Parathyroid adenoma (tissue), 2 donors: ENCODE data around the gene CHST8.
A peak's percentile ranks its signal among the peaks of the same experiment; 100 is the strongest.

Experiments
- H2AFZ ChIP-seq: fragments of 300-600 bp; sonication (generic); one replicate; pipeline ENCODE4 v1.7.0; 2017; ENCODE audit warnings: antibody characterized with exemption, mild to moderate bottlenecking
- H3K27ac ChIP-seq: fragments of 300-600 bp; sonication (generic); one replicate; pipeline ENCODE4 v1.7.0; 2017
- H3K27me3 ChIP-seq: fragments of 300-600 bp; sonication (generic); one replicate; pipeline ENCODE4 v1.7.0; 2017; ENCODE audit warnings: low read length; ENCODE audit not compliant: control insufficient read depth, insufficient read depth
- H3K36me3 ChIP-seq: fragments of 300-600 bp; sonication (generic); one replicate; pipeline ENCODE4 v1.7.0; 2017; ENCODE audit warnings: low read length; ENCODE audit not compliant: control insufficient read depth, insufficient read depth
- H3K4me1 ChIP-seq: fragments of 300-600 bp; sonication (generic); one replicate; pipeline ENCODE4 v1.7.0; 2017; ENCODE audit warnings: control low read depth
- H3K4me2 ChIP-seq: fragments of 300-600 bp; sonication (generic); one replicate; pipeline ENCODE4 v1.7.0; 2017; ENCODE audit warnings: low read length
- H3K4me3 ChIP-seq: fragments of 300-600 bp; sonication (generic); one replicate; pipeline ENCODE4 v1.7.0; 2017; ENCODE audit warnings: low read depth, low read length
- H3K79me2 ChIP-seq: fragments of 300-600 bp; sonication (generic); one replicate; pipeline ENCODE4 v1.7.0; 2017; ENCODE audit warnings: control low read depth
- H3K9ac ChIP-seq: fragments of 300-600 bp; sonication (generic); one replicate; pipeline ENCODE4 v1.7.0; 2017; ENCODE audit warnings: mild to moderate bottlenecking
- H3K9me3 ChIP-seq: fragments of 300-600 bp; sonication (generic); one replicate; pipeline ENCODE4 v1.7.0; 2017; ENCODE audit warnings: low read length; ENCODE audit not compliant: control insufficient read depth
- CTCF ChIP-seq: fragments of 300-600 bp; sonication (generic); IDR thresholded peaks from one replicate; pipeline ENCODE4 v1.7.0; 2017; ENCODE audit warnings: antibody characterized with exemption, mild to moderate bottlenecking
- donor health status: primary hyperparathyroidism.

CHST8 gene

GRCh38 chr19:33777753-33778088, 156.0 kb downstream of the CHST8 start:
- no peaks in the 10 kb centered on the region for H3K36me3 ChIP-seq
- H3K4me2 ChIP-seq, result no peak overlapping the region
- no peak for TF ChIP-seq CTCF
- no peaks in the 10 kb centered on the region for H3K79me2 ChIP-seq
- H3K27me3 ChIP-seq, result no peaks in the 10 kb centered on the region
- H3K27ac ChIP-seq, result no peak overlapping the region
- no peak overlapping the region for H3K4me3 ChIP-seq
- H3K4me1 ChIP-seq, result no peaks in the 10 kb centered on the region
- peak overlapping the region; percentile 31 for H2AFZ ChIP-seq
- no peak overlapping the region for H3K9ac ChIP-seq
- no peaks in the 10 kb centered on the region for H3K9me3 ChIP-seq

- Histone ChIP-seq H2AFZ (peak overlapping the region; percentile 31), H3K9ac (no peak overlapping the region), H3K27ac (no peak overlapping the region), H3K4me2 (peak overlapping the region; percentile 71), H3K27me3 (no peaks in the 10 kb centered on the region), H3K9me3 (no peaks in the 10 kb centered on the region), H3K36me3 (no peaks in the 10 kb centered on the region), H3K4me1 (no peaks in the 10 kb centered on the region), H3K4me3 (peak overlapping the region; percentile 37), H3K79me2 (no peaks in the 10 kb centered on the region)
- peak; percentile 100 for TF ChIP-seq CTCF
Observed at GRCh38 chr19:33778089-33778791, 156.5 kb downstream of the CHST8 start.

- no peak overlapping the region for H3K4me2 ChIP-seq
- no peak for TF ChIP-seq CTCF
- no peaks in the 10 kb centered on the region for H3K79me2 ChIP-seq
- no peaks in the 10 kb centered on the region for H3K4me1 ChIP-seq
- no peak overlapping the region for H3K4me3 ChIP-seq
- no peak overlapping the region for H2AFZ ChIP-seq
- no peaks in the 10 kb centered on the region for H3K36me3 ChIP-seq
- H3K27me3 ChIP-seq, result no peaks in the 10 kb centered on the region
- no peaks in the 10 kb centered on the region for H3K9me3 ChIP-seq
- H3K9ac ChIP-seq, result no peak overlapping the region
- no peak overlapping the region for H3K27ac ChIP-seq
Observed at GRCh38 chr19:33779849-33780248, 158.1 kb downstream of the CHST8 start.

GRCh38 chr19:33780251-33780650, 158.5 kb downstream of the CHST8 start:
- no peak for TF ChIP-seq CTCF
- no peaks in the 10 kb centered on the region for H3K4me1 ChIP-seq
- H3K4me2 ChIP-seq, result no peak overlapping the region
- H3K36me3 ChIP-seq, result no peaks in the 10 kb centered on the region
- H3K79me2 ChIP-seq, result no peaks in the 10 kb centered on the region
- H3K27me3 ChIP-seq, result no peaks in the 10 kb centered on the region
- H2AFZ ChIP-seq, result no peak overlapping the region
- no peak overlapping the region for H3K4me3 ChIP-seq
- H3K9ac ChIP-seq, result no peak overlapping the region
- H3K9me3 ChIP-seq, result no peaks in the 10 kb centered on the region
- no peak overlapping the region for H3K27ac ChIP-seq

GRCh38 chr19:33780746-33781145, 159.0 kb downstream of the CHST8 start:
- Histone ChIP-seq H3K9ac (no peak overlapping the region), H3K36me3 (no peaks in the 10 kb centered on the region), H3K27ac (no peak overlapping the region), H3K4me1 (no peaks in the 10 kb centered on the region), H3K4me2 (no peak overlapping the region), H2AFZ (no peak overlapping the region), H3K27me3 (no peaks in the 10 kb centered on the region), H3K79me2 (no peaks in the 10 kb centered on the region), H3K9me3 (no peaks in the 10 kb centered on the region), H3K4me3 (no peak overlapping the region)
- TF ChIP-seq CTCF, result no peak
